ENCODE measurements around the gene MADCAM1.

The MADCAM1 gene

GRCh38 chr19:488505-489417, 7.5 kb upstream of the MADCAM1 start:
- DNase-seq: peak; percentile 98

DNA sequence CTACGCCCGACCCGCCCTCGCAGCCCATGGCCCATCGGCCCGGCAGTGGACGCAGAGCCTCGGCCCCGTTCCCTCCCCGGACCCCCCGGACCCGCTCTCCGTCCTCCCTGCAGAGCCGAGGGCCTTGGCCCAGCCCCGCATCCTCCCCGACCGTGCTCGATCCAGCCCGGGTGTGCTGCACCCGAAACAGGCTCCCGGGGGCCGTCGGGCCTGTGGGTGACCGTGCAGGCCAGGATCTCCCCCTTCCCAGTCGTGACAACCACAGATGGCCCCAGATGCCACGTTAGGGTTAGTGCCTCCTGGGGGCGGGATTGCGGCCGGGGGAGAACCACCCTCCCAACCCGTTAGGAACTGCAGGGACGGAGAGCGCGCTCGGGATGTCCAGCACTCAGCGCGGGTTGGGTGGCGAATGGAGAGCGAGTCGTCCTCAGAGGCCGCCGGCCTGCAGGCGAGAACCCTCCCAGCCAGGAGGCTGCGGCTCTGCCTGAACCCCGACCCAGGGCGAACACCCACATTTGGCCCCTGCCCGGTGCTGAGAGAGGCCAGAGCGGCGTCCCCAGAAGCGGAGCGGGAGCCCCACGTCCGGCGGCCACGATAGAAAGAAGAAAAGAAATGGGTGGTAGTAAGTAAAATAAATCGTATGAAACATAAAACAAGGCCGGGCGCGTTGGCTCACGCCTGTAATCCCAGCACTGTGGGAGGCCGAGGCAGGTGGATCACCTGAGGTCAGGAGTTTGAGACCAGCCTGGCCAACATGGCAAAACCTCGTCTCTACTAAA, 6.7 kb upstream of the MADCAM1 start:
- no peak for DNase-seq

DNA sequence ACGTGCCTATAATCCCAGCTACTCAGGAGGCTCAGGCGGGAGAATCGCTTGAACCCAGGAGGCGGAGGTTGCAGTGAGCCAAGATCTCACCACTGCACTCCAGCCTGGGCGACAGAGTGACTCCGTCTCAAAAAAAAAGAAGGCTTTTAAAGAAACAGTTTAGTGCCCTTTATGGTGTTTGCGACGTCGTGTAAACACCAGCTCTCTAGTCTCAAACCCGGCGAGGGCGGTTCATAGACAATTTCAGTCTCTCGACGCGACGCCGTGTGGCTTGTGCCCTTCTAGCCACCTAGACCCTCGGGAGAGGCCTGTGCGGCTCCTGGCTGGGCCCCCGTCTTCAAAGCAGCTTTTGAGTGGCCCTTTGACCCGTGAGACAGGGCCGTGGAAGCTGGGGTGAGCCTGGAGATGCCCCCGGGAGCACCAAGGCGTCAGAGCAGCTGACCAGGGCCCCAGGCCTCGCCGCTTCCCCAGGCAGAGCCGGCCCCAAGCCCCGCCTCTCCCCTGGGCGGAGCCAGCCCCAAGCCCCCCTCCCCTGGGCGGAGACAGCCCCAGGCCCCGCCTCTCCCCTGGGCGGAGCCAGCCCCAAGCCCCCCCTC, 5.0 kb upstream of the MADCAM1 start:
- DNase-seq: peak; percentile 38

- DNase-seq: peak; percentile 33
Observed at GRCh38 chr19:492091-492531, 4.2 kb upstream of the MADCAM1 start.

DNA sequence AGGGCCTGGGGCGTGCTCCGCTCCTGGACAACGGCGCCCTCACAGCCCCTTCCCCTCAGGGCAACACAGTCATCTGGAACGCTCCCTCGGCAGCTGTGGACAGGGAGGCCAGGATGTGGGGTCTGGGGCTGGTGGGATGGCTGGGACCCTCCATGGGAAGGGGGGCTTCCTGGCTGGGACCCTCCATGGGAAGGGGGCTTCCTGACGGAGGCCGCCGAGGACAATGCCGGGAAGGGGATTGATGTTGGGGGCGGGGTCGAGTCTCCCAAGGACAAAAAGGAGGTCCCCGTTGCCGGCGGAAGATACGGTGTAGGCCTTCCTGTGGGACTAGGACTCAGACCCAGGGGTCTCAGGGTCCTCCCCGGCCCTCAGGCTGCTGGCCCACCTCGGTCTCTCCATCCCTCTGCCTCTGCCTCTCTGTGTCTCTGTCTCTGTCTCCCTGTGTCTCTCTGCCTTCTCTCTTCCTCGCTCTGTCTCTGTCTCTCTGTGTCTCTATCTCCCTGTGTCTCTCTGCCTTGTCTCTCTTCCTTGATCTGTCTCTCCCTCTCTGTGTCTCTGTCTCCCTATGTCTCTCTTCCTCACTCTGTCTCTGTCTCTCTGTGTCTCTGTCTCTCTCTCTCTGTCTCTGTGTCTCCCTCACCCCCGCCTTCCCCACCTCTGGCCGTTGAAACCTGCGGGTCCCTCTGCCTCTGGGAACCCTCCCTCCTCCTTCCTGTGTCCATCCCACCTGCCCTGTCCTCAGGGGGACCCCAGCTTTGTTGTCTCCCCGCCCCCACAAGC, 2.7 kb upstream of the MADCAM1 start:
- DNase-seq: peak; percentile 31

DNA sequence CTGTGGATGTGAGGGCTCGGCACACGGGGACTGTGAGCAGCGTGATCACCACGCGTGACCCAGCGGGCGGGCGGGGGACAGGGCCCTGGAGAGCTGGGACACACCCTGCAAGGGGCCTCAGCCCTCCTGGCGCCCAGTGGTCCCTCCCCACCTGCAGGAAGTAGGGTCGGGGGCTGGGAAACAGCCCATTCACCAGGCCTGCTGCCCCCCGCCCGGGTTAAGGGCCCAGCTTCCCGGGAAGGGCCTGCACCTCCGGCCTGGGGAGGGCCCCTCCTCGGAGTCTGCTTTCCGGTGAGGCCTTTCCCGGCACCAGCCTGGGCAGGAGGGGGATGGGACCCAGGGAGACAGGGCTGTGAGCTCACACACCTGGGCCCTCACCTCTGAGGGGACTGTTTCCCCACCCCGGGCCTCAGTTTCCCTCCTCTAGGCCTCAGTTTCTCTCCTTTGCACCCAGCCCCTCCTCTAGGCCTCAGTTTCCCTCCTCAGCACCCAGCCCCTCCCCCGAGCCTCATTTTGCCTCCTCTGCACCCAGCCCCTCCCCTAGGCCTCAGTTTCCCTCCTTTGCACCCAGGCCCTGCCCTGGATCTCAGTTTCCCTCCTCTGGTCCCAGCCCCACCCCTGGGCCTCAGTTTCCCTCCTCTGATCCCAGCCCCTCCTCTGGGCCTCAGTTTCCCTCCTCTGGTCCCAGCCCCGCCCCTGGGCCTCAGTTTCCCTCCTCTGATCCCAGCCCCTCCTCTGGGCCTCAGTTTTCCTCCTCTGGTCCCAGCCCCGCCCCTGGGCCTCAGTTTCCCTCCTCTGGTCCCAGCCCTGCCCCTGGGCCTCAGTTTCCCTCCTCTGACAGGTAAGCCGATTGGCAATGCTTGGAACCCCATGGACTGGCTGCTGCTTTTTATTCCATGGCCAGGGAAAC, 1.9 kb upstream of the MADCAM1 start:
- peak; percentile 36 for DNase-seq

DNA sequence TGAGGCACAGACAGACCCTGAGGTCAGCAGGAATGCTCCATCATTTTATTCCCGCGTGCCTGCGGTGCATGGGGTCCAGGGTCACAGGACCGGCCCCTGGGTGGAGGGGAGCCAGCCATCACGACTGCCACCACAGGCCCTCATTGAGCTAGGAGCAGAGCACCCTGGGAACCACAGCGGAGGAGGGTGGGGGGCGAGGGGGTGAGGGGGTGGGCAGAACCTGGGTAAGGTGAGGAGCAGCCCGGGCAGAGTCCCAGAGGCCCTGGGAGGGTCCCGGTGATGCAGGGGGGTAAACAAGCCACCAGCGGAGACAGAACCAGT, 1.2 kb upstream of the MADCAM1 start:
- no peak for DNase-seq

DNA sequence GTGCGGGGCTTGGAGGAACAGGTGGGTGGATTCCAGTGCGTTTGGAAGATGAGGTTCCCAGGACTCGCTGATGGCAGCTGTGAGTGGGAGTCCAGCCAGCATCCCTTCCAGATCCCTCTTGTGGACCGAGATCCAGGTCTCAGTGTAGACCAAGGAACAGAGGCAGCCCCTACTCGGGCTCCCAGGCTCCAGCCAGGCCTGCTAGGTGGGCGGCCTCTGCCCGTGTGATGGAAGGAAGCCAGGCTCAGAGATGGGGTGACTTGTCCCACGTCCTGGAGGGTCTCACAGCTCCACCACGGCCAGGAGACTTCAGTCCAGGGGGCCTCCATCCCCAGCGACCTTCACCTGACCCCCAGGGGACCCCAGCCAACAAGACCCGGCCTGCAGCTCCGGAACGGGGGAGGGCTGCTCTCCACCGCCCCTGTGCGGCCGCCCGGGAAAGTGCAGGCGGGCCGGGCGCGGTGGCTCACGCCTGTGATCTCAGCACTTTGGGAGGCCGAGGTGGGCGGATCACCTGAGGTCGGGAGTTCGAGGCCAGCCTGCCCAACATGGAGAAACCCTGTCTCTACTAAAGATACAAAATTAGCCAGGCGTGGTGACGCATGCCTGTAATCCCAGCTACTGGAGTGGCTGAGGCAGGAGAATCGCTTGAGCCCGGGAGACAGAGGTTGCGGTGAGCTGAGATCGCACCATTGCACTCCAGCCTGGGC, 729 bp upstream of the MADCAM1 start:
- DNase-seq: peak; percentile 58

- no peak for DNase-seq
Observed at GRCh38 chr19:496986-497385, 700 bp downstream of the MADCAM1 start.

GRCh38 chr19:497491-497868, 1.2 kb downstream of the MADCAM1 start:
- peak; percentile 16 for DNase-seq

GRCh38 chr19:497869-498510, 1.7 kb downstream of the MADCAM1 start:
- no peak for DNase-seq

DNA sequence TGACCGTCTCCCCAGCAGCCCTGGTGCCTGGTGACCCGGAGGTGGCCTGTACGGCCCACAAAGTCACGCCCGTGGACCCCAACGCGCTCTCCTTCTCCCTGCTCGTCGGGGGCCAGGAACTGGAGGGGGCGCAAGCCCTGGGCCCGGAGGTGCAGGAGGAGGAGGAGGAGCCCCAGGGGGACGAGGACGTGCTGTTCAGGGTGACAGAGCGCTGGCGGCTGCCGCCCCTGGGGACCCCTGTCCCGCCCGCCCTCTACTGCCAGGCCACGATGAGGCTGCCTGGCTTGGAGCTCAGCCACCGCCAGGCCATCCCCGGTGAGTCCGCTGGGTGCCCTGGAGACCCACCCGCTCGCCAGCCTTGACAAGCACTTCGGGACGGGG, 2.2 kb downstream of the MADCAM1 start:
- peak; percentile 21 for DNase-seq

- no peak for DNase-seq
Observed at GRCh38 chr19:498977-499623, 2.8 kb downstream of the MADCAM1 start.

DNA sequence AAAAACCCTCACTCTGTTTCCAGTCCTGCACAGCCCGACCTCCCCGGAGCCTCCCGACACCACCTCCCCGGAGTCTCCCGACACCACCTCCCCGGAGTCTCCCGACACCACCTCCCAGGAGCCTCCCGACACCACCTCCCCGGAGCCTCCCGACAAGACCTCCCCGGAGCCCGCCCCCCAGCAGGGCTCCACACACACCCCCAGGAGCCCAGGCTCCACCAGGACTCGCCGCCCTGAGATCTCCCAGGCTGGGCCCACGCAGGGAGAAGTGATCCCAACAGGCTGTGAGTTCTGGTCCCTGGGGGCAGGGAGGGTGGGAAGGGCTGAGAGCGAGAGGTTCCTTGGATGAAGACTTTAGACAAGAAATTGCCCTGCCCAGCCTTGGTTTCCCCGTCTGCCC, 5.4 kb downstream of the MADCAM1 start:
- DNase-seq: peak; percentile 17

DNA sequence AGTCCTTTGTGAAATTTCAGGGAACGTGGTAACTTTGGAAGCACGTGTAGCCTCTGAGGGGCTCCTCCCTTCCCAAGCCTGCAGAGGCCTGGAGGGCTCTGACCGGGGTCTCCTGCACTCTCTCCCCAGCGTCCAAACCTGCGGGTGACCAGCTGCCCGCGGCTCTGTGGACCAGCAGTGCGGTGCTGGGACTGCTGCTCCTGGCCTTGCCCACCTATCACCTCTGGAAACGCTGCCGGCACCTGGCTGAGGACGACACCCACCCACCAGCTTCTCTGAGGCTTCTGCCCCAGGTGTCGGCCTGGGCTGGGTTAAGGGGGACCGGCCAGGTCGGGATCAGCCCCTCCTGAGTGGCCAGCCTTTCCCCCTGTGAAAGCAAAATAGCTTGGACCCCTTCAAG, 8.3 kb downstream of the MADCAM1 start:
- DNase-seq: no peak

GRCh38 chr19:506404-507285, 10.4 kb downstream of the MADCAM1 start:
- DNase-seq: peak; percentile 99

DNA sequence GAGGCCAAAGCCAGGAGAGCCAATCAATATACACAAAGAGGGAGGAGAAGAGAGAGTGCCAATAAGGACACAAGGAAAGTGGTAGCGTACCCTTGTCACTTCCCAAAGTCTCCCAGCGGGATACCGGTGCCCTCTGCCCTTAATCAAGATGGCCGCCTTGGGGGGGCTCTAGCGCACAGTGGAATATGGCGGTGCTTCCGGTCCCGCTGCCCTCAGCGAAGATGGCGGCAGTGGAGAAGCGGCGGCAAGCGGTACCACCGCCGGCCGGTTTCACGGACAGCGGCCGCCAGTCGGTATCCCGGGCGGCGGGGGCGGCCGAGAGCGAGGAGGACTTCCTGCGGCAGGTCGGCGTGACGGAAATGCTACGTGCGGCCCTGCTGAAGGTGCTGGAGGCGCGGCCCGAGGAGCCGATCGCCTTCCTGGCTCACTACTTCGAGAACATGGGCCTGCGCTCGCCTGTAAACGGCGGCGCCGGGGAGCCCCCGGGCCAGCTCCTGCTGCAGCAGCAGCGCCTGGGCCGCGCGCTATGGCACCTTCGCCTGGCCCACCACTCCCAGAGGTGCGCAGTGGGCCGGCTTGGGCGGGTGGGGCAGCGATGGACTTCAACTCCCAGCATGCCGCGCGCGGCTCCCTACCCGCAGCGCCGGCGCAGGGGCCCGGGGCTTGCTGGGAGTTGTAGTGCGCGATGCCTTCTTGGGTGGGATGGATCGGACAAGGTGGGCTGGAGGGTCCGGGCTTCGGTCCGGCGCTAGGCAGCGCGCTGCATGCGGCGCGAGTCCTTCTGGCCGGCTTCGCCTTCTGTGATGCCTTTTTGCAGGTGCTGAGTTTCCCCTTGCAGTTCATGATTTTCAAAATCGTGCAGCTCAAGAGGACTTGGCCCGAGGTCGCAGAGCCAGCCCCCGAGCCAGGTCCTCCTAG, 11.3 kb downstream of the MADCAM1 start, which contains the start of gene TPGS1:
Gene TPGS1 (plus strand): TSS at position 212 of the 918 bp plus-strand sequence. CDS start 10 bp downstream, at position 222.
- peak; percentile 86 for DNase-seq
